Inferior parietal cortex (tissue), 1 donor: Measurements from ENCODE around the gene SMAD6.

Experiments
- DNase-seq: peaks from one replicate; pipeline ENCODE4 v3.0.0-alpha.2; 2016; ENCODE audit errors: extremely low spot score

SMAD6 gene

GRCh38 chr15:66796343-66796742 is 94.3 kb downstream of the SMAD6 start:
- no peak for DNase-seq

GRCh38 chr15:66797921-66798320 is 95.9 kb downstream of the SMAD6 start:
- no peak for DNase-seq

GRCh38 chr15:66798426-66799061 is 96.5 kb downstream of the SMAD6 start:
- DNase-seq: no peak

GRCh38 chr15:66799242-66799641 is 97.2 kb downstream of the SMAD6 start:
- no peak for DNase-seq

DNA sequence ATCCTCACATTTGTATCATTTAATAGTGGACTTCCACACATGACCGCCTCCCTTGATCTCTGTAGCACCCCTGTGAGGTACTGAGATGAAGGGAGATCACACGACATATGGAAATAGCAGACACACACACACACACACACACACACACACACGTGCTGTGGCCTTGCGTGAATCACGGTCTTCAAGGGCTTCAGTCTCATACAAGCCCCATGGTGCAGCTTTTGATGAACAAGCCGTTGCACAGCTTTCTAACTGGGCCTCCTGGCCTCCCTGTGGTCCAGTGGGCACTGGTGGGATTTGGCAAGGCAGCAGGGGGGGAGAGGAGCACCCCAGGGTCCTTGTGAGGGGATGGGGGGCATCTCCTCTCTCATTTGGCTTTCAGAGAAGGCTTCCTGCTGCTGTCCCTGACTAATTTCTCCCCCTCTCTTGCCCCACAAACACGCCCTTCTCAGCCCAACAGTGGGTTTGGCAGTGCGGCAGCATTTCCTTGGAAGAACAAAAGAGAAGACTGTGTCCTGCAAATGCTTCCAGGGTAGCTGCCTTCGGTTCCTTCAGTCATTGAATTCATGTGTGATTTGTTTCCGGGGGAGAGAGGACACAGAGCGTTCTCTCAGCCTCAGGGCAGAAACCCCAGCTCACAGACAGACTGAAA is 98.7 kb downstream of the SMAD6 start:
- DNase-seq: no peak

- no peak for DNase-seq
These were observed 99.2 kb downstream of the SMAD6 start for GRCh38 chr15:66801266-66801665.

DNA sequence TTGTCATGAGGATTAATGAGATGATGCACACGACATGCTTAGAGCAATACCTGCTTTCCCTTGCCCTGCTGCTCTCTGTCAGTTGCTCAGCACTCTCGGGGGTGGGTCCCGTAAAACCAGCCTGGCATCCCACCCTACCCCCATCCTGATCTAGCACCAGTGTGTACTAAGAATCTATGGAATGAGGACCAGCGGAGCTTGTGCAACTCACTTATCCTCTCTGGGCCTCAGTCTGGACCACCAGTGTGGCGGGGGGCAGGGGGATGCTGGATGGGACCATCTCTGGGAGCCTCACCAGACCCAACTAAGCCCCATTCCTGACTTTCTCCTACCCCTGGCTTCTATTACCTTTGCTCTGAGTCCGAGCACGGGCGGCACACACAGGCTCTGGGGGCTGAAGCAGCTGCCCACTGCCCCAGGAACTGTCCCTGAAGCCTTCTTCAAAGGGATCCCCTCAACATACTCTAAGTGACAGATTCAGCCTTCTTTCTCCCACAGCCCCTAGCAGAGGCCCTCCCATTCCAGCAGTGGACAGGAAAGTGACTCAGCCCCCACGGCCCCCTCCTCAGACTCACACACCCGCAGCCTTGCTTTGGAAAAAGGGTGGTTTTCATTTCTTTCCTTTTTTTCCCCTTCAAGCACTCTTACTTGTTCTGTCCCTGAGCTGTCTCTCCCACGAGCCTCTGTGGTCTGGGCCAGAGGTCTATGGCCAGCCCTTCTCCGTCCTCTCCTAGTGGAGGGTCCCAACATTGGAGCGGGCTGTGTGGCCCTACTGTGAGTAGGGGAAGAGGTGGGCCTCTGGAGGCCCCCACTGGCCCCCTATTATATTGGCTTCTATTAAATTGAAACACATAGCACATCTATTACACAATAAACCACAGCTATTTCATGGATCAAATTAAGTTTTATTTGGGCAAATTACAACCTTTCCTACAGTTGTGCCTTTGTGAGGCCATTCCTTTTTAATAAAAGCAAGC is 100.3 kb downstream of the SMAD6 start:
- DNase-seq: no peak

DNA sequence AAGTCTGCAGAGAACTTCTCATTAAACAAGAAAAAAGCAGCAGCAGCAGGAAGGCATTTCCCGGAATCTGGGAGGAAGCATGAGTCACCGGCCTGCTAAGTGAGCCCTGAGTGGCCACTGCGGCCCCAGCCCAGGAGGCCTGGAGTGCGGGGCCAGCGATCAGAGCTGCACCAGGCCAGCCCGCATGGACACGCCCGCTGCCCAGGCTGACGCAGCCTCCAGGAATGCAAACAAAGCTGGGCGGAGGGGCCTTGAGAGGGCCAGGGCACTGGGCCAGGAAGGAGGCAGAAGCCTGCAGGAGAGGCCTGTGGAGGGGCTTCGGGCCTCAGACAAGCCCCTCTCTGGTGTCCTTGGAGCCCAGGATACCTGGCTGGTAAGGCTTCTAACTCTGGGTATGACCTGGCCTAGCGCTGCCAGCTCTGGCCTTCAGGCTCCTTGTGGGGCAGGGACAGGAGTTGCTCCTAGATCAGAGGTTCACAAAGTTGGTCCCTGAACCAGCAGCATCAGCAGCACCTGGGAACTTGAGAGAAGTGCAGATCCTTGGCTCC is 101.2 kb downstream of the SMAD6 start:
- peak; percentile 17 for DNase-seq

DNA sequence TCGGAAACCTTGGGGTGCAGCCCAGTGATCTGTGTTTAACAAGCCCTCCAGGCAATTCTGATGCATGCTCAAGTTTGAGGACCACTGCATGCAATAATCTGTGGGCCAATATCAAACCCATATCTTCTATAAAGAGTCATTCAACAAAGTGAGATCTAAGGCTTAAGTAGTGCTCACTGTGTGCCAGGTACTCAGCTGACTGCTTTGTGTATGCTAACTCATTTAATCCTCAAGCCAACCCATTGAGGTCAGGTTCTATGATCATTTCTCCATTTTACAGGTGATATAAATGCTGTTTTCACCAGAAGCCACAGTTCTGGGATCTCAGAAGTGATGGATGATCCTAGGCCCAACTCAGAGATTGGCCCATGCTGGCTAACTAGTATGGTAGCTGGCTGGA is 101.7 kb downstream of the SMAD6 start:
- no peak for DNase-seq

- no peak for DNase-seq
These were observed 103.3 kb downstream of the SMAD6 start for GRCh38 chr15:66805202-66805885.

- DNase-seq: no peak
These were observed 106.3 kb downstream of the SMAD6 start for GRCh38 chr15:66808181-66808824.

GRCh38 chr15:66809664-66810063 is 107.6 kb downstream of the SMAD6 start:
- no peak for DNase-seq

- DNase-seq: no peak
These were observed 113.3 kb downstream of the SMAD6 start for GRCh38 chr15:66815318-66815717.

DNA sequence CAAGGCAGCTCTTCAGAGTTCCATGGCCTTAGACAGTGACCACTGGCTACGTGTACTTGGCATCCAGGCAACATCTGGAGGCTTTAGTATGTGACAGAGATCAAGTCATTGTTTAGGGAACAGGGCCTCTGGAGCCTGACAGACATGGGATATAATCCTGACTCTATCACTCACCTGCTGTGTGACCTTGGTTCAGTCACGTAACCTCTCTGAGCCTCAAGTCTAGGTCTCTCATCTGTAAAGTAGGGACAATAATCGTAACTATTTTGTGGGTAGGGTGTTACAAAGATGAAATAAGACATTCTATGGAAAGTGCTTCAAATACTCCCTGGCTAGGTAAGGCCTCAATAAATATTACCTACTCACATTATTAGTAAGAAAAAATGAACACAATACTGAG is 114.2 kb downstream of the SMAD6 start:
- no peak for DNase-seq

GRCh38 chr15:66819084-66819483 is 117.0 kb downstream of the SMAD6 start:
- no peak for DNase-seq

DNA sequence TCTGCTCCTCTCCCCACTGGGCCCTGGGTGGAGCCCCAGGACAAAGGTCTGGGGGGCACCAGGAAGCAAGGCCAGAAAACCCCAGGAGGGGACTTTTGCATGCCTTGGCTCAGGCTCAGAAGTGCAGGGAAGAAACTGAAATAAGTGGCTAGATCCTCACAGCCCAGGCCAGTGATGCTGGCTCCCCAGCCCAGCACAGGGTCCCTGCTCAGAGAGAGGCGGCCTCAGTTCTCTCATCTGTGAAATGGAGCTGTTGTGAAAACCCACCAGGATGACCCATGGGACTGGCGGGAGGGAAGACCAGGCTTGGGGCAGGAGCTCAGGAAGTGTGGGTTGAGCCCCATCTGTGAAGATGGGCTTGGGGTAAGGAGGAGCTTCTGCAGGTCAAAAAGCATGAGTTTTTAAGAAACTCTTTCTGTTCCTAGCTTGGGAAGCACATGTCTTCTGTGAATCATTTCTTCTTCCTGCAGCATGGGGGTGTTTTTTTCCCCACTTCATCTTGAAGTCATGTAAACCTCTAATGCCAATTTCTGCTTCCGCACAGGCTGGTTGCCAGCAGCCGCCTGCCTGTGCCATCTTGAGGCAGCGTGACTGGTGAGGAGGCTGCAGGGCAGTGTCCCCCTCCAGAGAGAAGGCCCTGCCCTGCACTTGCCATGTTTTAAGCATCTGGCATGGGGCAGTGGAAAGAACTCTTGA is 118.6 kb downstream of the SMAD6 start:
- DNase-seq: no peak

DNA sequence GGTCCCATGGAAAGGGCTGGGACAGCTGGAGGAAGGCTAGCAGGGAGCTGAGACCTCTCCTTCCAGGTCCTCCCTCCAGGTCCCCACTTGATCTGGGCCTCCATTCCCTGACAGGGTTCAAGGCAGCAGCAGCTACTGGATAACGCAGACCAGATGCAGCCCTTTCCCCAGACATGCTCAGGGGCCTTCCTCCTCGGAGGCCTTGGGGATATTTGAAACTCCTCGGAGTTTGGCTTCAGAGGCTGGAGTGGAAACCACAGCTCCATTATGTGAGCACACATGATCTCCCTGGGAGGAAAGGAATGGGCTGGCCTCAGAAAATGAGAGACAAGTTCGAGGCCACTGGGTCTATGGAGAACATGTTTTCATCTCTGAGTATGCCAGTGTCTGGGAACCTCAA is 119.3 kb downstream of the SMAD6 start:
- no peak for DNase-seq

GRCh38 chr15:66822114-66822513 is 120.1 kb downstream of the SMAD6 start:
- no peak for DNase-seq

- no peak for DNase-seq
These were observed 120.5 kb downstream of the SMAD6 start for GRCh38 chr15:66822576-66822975.

GRCh38 chr15:66823601-66824000 is 121.6 kb downstream of the SMAD6 start:
- no peak for DNase-seq

DNA sequence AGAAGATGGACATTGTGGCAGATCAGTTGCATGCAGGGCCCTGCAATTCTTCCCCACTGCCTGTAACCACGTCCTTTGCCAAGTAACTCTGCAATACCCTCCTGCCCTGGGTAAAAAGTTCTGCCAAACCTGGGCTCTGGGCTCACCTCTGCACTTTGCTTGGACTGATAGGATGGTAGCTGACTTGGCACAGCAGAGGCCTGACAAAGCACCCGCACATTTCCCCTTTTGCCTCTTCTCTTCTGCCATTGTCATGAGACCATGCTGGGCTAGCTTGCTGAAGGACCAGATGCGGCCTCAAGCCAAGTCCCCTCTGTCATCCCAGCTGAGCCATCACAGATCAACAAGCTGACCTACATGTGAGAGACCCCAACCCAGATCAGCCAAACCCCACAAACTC is 122.4 kb downstream of the SMAD6 start:
- no peak for DNase-seq
